ENCODE results near the gene EMILIN3. TPM values are rescaled to one million over a fixed set of nuclear protein-coding genes. Genes with fewer than 3 reads are reported as not detected.
A peak's percentile ranks its signal among the peaks of the same experiment; 100 is the strongest.

The EMILIN3 gene
- total RNA-seq, 4 donors from 2014 or later: 0.40 to 1.5 (median 0.90) TPM

- Histone ChIP-seq H3K9me3 (no peaks in the 10 kb centered on the region), H3K27ac (peak overlapping the region; percentile 31 to 60 (median 40)), H3K27me3 (no peaks in the 10 kb centered on the region), H3K36me3 (no peaks in the 10 kb centered on the region), H3K4me1 (peaks cover 2 to 12% (median 5%) of the 10 kb centered on the region in 4 donors), H3K4me3 (no peak overlapping the region)
- 74 to 79% methylated on average over 6 to 15 of the region's 15 CpGs for WGBS, 2 donors (ENCODE audit: low coverage in 1 of 2)
- in situ Hi-C loops (cut with MboI; ENCODE audit: low pct_ligation_motif_present in 1 of 4, low pct_unique_long_range_greater_than_20kb in 1 of 4, low sequenced_read_pairs in 3 of 4) (loop anchor here (5.0 to 25.0 kb wide), 5 partner anchors 157 to 372 kb away; no protein-coding TSS in a partner anchor), intact Hi-C loops (cut with DNase I; ENCODE audit: low total_unique reads) (loop anchor here (1.0 kb wide), 1 partner anchor 28 kb away; no protein-coding TSS in a partner anchor)
- DNase-seq: no peak
- TF ChIP-seq POLR2A (IDR thresholded peaks at IDR 0.05): no peak
- TF ChIP-seq EP300 (IDR thresholded peaks at IDR 0.05; ENCODE audit: low read depth): no peak
- TF ChIP-seq, protein P1, sequence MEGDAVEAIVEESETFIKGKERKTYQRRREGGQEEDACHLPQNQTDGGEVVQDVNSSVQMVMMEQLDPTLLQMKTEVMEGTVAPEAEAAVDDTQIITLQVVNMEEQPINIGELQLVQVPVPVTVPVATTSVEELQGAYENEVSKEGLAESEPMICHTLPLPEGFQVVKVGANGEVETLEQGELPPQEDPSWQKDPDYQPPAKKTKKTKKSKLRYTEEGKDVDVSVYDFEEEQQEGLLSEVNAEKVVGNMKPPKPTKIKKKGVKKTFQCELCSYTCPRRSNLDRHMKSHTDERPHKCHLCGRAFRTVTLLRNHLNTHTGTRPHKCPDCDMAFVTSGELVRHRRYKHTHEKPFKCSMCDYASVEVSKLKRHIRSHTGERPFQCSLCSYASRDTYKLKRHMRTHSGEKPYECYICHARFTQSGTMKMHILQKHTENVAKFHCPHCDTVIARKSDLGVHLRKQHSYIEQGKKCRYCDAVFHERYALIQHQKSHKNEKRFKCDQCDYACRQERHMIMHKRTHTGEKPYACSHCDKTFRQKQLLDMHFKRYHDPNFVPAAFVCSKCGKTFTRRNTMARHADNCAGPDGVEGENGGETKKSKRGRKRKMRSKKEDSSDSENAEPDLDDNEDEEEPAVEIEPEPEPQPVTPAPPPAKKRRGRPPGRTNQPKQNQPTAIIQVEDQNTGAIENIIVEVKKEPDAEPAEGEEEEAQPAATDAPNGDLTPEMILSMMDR (IDR thresholded peaks at IDR 0.05): no peak
- no peak for TF ChIP-seq POLR2AphosphoS5 (IDR thresholded peaks at IDR 0.05)
These were observed 31.9 kb downstream of the EMILIN3 start for GRCh38 chr20:41334443-41335421.

GRCh38 chr20:41334036-41334435, 32.6 kb downstream of the EMILIN3 start:
- H3K9me3 ChIP-seq: no peaks in the 10 kb centered on the region
- H3K4me3 ChIP-seq: no peak overlapping the region
- no peaks in the 10 kb centered on the region for H3K27me3 ChIP-seq
- TF ChIP-seq POLR2AphosphoS5 (IDR thresholded peaks at IDR 0.05) (no peak), EP300 (IDR thresholded peaks at IDR 0.05; ENCODE audit: low read depth) (no peak), POLR2A (IDR thresholded peaks at IDR 0.05) (no peak)
- TF ChIP-seq, protein P1 (IDR thresholded peaks at IDR 0.05): no peak
- peaks cover 5 to 13% (median 6%) of the 10 kb centered on the region in 4 donors for H3K4me1 ChIP-seq
- peak overlapping the region in 3 of 4 donors; percentile 12 to 42 (median 39) for H3K27ac ChIP-seq
- intact Hi-C loops (cut with DNase I; ENCODE audit: low total_unique reads) (loop anchor here (1.0 kb wide), 1 partner anchor 28 kb away; no protein-coding TSS in a partner anchor), in situ Hi-C loops (cut with MboI; ENCODE audit: low pct_ligation_motif_present in 1 of 4, low pct_unique_long_range_greater_than_20kb in 1 of 4, low sequenced_read_pairs in 3 of 4) (loop anchor here (5.0 to 25.0 kb wide), 5 partner anchors 157 to 372 kb away; no protein-coding TSS in a partner anchor)
- WGBS, 2 donors (ENCODE audit: low coverage in 1 of 2): 93 to 100% methylated on average over 1 to 2 of the region's 2 CpGs
- no peak for DNase-seq
- H3K36me3 ChIP-seq: no peaks in the 10 kb centered on the region

GRCh38 chr20:41331731-41332130, 34.9 kb downstream of the EMILIN3 start:
- 91% methylated on average over 2 to 4 of the region's 4 CpGs for WGBS, 2 donors (ENCODE audit: low coverage in 1 of 2)
- no peaks in the 10 kb centered on the region for H3K36me3 ChIP-seq
- H3K27me3 ChIP-seq: no peaks in the 10 kb centered on the region
- in situ Hi-C loops (cut with MboI; ENCODE audit: low pct_ligation_motif_present in 1 of 4, low pct_unique_long_range_greater_than_20kb in 1 of 4, low sequenced_read_pairs in 3 of 4): loop anchor here (5.0 to 25.0 kb wide), 5 partner anchors 154 to 369 kb away; no protein-coding TSS in a partner anchor
- DNase-seq: no peak
- H3K4me1 ChIP-seq: peaks cover 5 to 18% (median 9%) of the 10 kb centered on the region in 4 donors
- H3K9me3 ChIP-seq: no peaks in the 10 kb centered on the region
- TF ChIP-seq EP300 (IDR thresholded peaks at IDR 0.05; ENCODE audit: low read depth): no peak
- TF ChIP-seq POLR2A (IDR thresholded peaks at IDR 0.05): no peak
- TF ChIP-seq POLR2AphosphoS5 (IDR thresholded peaks at IDR 0.05): no peak
- TF ChIP-seq, protein P1 (IDR thresholded peaks at IDR 0.05): no peak
- no peak overlapping the region for H3K4me3 ChIP-seq
- no peak overlapping the region for H3K27ac ChIP-seq
- intact Hi-C loops (cut with DNase I; ENCODE audit: low total_unique reads): no loop called here

GRCh38 chr20:41330941-41331340, 35.7 kb downstream of the EMILIN3 start:
- TF ChIP-seq POLR2A (IDR thresholded peaks at IDR 0.05) (no peak), POLR2AphosphoS5 (IDR thresholded peaks at IDR 0.05) (no peak), EP300 (IDR thresholded peaks at IDR 0.05; ENCODE audit: low read depth) (no peak)
- TF ChIP-seq, protein P1 (IDR thresholded peaks at IDR 0.05): no peak
- intact Hi-C loops (cut with DNase I; ENCODE audit: low total_unique reads) (no loop called here), in situ Hi-C loops (cut with MboI; ENCODE audit: low pct_ligation_motif_present in 1 of 4, low pct_unique_long_range_greater_than_20kb in 1 of 4, low sequenced_read_pairs in 3 of 4) (loop anchor here (5.0 to 25.0 kb wide), 5 partner anchors 154 to 369 kb away; no protein-coding TSS in a partner anchor)
- no peaks in the 10 kb centered on the region for H3K36me3 ChIP-seq
- peaks cover 5 to 18% (median 9%) of the 10 kb centered on the region in 4 donors for H3K4me1 ChIP-seq
- H3K9me3 ChIP-seq: no peaks in the 10 kb centered on the region
- no peaks in the 10 kb centered on the region for H3K27me3 ChIP-seq
- no peak overlapping the region for H3K27ac ChIP-seq
- WGBS, 2 donors (ENCODE audit: low coverage in 1 of 2): 80% methylated on average over 1 of the region's 1 CpG; no CpG with 5 or more reads in 1 of the 2 donors
- no peak for DNase-seq
- no peak overlapping the region for H3K4me3 ChIP-seq

Data from transverse colon (tissue), 4 donors.